Measurements from ENCODE around the gene PCBD1.

PCBD1 gene

DNA sequence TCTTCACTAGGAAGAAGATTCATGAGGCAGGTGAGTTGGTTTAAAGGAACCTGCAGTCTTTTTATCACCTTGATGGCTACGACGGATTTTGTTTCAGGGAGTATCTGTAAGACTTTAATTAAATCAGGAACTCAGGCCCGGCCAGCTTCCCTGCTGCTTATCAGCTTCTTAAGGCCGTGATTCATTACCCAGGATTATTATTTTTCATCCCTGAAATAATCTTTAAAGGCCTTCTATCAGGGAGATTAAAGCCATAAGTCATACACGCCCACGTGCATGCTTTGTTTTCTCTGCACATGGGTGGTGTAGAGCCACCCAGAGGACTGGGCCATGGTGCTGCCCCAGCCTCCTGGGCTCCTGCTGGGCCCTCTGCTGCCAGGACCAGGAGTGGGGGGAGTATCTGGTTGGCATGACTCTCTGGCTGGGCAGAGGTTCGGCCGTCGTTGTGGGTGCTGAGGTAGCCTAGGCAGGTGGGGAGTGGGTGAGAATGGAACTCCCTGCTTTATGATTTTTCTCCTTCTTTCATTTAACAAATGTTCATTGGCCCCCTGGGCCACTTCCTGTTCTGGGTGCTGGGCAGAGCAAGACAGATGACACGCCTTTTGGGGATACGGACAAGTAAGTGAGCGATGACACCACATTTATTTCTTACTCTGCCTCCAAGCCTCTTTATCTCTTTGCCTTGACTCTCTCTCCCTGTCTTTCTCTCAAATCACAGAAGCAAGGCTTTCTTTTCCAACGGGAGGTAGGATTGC is 39.0 kb upstream of the PCBD1 start:
- Histone ChIP-seq H3K36me3 (replicated peaks) (no peaks in the 10 kb centered on the region), H3K27me3 (replicated peaks) (peaks cover 5% of the 10 kb centered on the region), H3K4me3 (ENCODE audit: low read depth, low read length) (no peak overlapping the region), H3K27ac (no peak overlapping the region)
- in situ Hi-C loops (cut with HindIII; ENCODE audit: low pct_ligation_motif_present, low sequenced_read_pairs): no loop called here
- DNase-seq: peak; percentile 56
- TF ChIP-seq, protein P1, sequence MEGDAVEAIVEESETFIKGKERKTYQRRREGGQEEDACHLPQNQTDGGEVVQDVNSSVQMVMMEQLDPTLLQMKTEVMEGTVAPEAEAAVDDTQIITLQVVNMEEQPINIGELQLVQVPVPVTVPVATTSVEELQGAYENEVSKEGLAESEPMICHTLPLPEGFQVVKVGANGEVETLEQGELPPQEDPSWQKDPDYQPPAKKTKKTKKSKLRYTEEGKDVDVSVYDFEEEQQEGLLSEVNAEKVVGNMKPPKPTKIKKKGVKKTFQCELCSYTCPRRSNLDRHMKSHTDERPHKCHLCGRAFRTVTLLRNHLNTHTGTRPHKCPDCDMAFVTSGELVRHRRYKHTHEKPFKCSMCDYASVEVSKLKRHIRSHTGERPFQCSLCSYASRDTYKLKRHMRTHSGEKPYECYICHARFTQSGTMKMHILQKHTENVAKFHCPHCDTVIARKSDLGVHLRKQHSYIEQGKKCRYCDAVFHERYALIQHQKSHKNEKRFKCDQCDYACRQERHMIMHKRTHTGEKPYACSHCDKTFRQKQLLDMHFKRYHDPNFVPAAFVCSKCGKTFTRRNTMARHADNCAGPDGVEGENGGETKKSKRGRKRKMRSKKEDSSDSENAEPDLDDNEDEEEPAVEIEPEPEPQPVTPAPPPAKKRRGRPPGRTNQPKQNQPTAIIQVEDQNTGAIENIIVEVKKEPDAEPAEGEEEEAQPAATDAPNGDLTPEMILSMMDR (IDR thresholded peaks at IDR 0.05; ENCODE audit: low read depth, low read length, missing control alignments): no peak

DNA sequence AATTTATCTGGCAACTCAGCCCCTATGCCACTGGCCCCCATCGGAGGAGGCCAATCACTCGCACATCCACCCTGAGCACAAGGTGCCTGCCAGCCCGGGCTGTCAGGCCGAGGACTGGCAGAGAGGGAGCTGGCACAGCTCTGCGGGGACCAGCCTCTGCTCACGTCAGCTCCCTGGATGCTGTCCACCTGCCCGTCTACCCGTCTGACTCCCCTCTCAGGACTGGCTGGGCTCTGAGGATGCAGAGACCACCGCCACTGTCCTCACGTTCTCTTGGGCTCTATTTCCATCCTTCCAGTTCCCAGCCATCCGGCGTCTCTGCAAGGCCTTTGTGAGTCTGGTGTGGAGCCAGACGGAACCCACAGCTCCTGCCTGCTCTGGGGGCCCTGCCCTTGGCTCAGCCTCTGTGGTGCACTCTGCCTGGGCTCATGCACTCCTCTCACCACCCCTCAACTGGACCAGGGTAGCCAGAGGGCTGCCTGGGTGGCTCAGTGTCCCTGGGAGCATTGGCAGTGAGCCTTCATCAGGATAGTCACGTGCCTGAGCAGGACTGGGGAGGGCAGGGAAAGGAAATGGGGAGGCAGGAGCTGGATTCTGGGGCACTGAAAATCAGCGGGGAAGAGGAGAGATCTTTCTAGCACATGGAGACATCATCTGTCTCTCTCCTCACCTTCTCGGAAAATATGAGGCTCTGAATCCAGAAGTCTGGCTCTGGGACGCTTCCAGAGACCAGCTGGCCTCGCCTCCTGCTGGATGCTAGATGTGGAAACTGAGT is 38.0 kb upstream of the PCBD1 start:
- TF ChIP-seq, protein P1 (IDR thresholded peaks at IDR 0.05; ENCODE audit: low read depth, low read length, missing control alignments): no peak
- H3K27ac ChIP-seq: no peak overlapping the region
- in situ Hi-C loops (cut with HindIII; ENCODE audit: low pct_ligation_motif_present, low sequenced_read_pairs): no loop called here
- no peaks in the 10 kb centered on the region for H3K36me3 ChIP-seq (replicated peaks)
- peaks cover 9% of the 10 kb centered on the region for H3K27me3 ChIP-seq (replicated peaks)
- no peak for DNase-seq
- no peak overlapping the region for H3K4me3 ChIP-seq (ENCODE audit: low read depth, low read length)

DNA sequence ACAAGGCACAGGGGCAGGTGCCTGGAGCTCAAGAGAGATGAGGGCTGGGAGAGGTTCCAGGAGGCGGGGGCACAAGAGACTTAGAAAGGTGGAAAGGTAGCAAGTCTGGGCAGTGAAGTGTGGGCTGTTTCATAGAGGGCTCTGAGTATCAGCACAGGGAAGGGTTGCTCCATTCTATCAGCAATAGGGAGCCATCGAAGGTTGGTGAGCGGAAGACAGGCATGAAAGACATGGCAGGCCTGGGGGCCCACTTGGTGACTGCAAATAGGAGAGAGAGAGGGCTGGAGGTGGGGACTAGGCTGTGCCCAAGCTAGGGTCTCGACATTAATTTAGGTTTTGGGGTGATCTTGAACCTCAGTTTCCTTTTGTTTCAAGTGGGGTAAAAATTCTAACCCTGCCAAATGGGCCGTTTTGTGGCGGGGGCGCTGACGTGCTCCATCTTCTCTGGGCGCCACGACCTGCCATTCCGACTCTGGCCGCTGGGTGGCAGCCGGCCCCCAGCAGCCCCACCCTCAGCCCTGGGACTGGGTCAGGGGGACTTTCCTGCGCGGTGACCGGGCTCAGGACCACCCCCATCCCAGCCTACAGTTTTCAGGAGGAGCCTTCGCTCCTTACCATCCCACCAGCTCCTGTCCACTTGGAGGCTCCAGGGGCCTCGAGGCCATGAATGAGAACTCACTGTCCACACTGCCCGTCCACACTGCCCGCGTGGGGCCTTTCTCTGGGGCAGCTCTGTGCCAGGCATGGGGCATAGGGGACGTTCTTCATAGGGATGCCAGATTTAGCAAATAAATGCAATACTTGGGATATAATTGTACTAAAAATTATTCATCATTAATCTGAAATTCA is 37.2 kb upstream of the PCBD1 start:
- H3K27me3 ChIP-seq (replicated peaks): peaks cover 9% of the 10 kb centered on the region
- TF ChIP-seq, protein P1 (IDR thresholded peaks at IDR 0.05; ENCODE audit: low read depth, low read length, missing control alignments): peak; percentile 97
- no peaks in the 10 kb centered on the region for H3K36me3 ChIP-seq (replicated peaks)
- in situ Hi-C loops (cut with HindIII; ENCODE audit: low pct_ligation_motif_present, low sequenced_read_pairs): no loop called here
- no peak overlapping the region for H3K4me3 ChIP-seq (ENCODE audit: low read depth, low read length)
- no peak overlapping the region for H3K27ac ChIP-seq
- DNase-seq: no peak

DNA sequence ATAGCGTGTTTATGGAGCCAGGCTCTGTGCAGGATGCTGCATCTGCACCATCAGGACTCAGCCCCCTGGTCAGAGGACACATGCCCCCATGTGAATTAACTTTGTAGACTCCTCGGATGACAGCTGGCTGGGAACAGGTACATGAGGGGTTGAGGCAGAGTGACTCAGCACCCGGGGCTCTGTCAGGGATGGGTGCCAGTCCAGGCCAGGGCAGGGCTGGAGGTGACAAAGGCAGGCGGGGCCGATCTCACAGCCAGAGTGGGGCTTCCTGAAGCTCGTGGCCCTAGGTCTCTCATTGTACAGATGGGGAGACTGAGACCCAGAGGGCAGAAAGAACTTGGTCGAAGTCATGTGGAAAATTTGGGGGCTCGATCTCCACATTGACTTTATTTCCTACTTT is 35.3 kb upstream of the PCBD1 start:
- Histone ChIP-seq H3K36me3 (replicated peaks) (no peaks in the 10 kb centered on the region), H3K27me3 (replicated peaks) (peaks cover 6% of the 10 kb centered on the region), H3K4me3 (ENCODE audit: low read depth, low read length) (no peak overlapping the region), H3K27ac (no peak overlapping the region)
- DNase-seq: no peak
- in situ Hi-C loops (cut with HindIII; ENCODE audit: low pct_ligation_motif_present, low sequenced_read_pairs): no loop called here
- TF ChIP-seq, protein P1 (IDR thresholded peaks at IDR 0.05; ENCODE audit: low read depth, low read length, missing control alignments): no peak

DNA sequence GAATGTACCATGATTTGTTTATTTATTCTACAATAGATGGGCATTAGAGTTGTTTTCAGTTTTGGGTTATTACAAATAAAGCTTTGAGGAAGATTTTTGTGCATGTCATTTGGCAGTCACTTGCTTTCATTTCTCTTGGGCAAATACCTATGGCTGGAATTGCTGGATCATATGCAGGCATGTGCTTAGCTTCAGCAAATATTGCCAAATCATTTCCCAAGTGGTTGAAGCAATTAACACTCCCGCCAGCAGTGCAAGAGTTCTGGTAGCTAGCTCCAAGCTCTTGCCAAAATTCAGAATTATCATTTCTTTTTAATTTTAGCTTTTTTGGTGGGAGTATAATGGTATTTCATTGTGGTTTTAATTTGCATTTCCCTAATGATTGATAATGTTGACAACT is 32.9 kb upstream of the PCBD1 start:
- peaks cover 6% of the 10 kb centered on the region for H3K27me3 ChIP-seq (replicated peaks)

More for the DNA sequence above, 32.9 kb upstream of the PCBD1 start:
- H3K4me3 ChIP-seq (ENCODE audit: low read depth, low read length): no peak overlapping the region
- DNase-seq: no peak
- TF ChIP-seq, protein P1 (IDR thresholded peaks at IDR 0.05; ENCODE audit: low read depth, low read length, missing control alignments): no peak
- no peak overlapping the region for H3K27ac ChIP-seq
- no peaks in the 10 kb centered on the region for H3K36me3 ChIP-seq (replicated peaks)
- in situ Hi-C loops (cut with HindIII; ENCODE audit: low pct_ligation_motif_present, low sequenced_read_pairs): no loop called here

All from brain microvascular endothelial cell (primary cell).